Activated naive CD8-positive, alpha-beta T cell (primary cell): ENCODE results near the gene TMEM239.
"Not testable (repeated sequence)": the region's sequence is repeated elsewhere in the genome, so short reads cannot be mapped to it uniquely, and the experiment has no call there.

ENCODE experiments used
- H3K27ac Mint-ChIP-seq: one replicate; pipeline ENCODE4 v1.8.0; 2021; ENCODE audit warnings: mixed read lengths
- H3K27me3 Mint-ChIP-seq: one replicate; pipeline ENCODE4 v1.8.0; 2021; ENCODE audit warnings: mixed read lengths
- H3K36me3 Mint-ChIP-seq: one replicate; pipeline ENCODE4 v1.8.0; 2021; ENCODE audit warnings: mixed read lengths
- H3K4me1 Mint-ChIP-seq: one replicate; pipeline ENCODE4 v1.8.0; 2021; ENCODE audit warnings: low read depth, mixed read lengths
- H3K4me3 Mint-ChIP-seq: one replicate; pipeline ENCODE4 v1.8.0; 2021; ENCODE audit warnings: mild to moderate bottlenecking, mixed read lengths
- H3K9me3 Mint-ChIP-seq: one replicate; pipeline ENCODE4 v1.8.0; 2021; ENCODE audit warnings: low read depth, mixed read lengths

TMEM239 gene

GRCh38 chr20:2816030-2816582 is at the start of gene TMEM239:
TMEM239 (plus strand) TSS chr20:2816364; CDS start chr20:2816555, 191 bp downstream.
- Mint-ChIP-seq H3K4me1 (peaks cover 3% of the 10 kb centered on the region), H3K27ac (no peak within 1 kb of the TSS), H3K4me3 (no peak within 1 kb of the TSS), H3K36me3 (peaks cover 9% of the 10 kb centered on the region), H3K9me3 (peaks cover 6% of the 10 kb centered on the region), H3K27me3 (peaks cover 16% of the 10 kb centered on the region)

GRCh38 chr20:2767768-2768631 is 48.2 kb upstream of the TMEM239 start:
- H3K4me3 Mint-ChIP-seq = no peak overlapping the region
- peaks cover 8% of the 10 kb centered on the region for H3K27me3 Mint-ChIP-seq
- peaks cover 2% of the 10 kb centered on the region for H3K4me1 Mint-ChIP-seq
- no peaks in the 10 kb centered on the region for H3K9me3 Mint-ChIP-seq
- no peak overlapping the region for H3K27ac Mint-ChIP-seq
- H3K36me3 Mint-ChIP-seq = no peaks in the 10 kb centered on the region

- Mint-ChIP-seq H3K36me3 (no peaks in the 10 kb centered on the region), H3K27me3 (peaks cover 8% of the 10 kb centered on the region), H3K27ac (no peak overlapping the region), H3K4me3 (no peak overlapping the region), H3K9me3 (no peaks in the 10 kb centered on the region), H3K4me1 (peaks cover 2% of the 10 kb centered on the region)
Observed at GRCh38 chr20:2768632-2769015, 47.5 kb upstream of the TMEM239 start.

GRCh38 chr20:2770091-2770490 is 46.1 kb upstream of the TMEM239 start:
- not testable (repeated sequence) for H3K27me3 Mint-ChIP-seq, H3K9me3 Mint-ChIP-seq, H3K27ac Mint-ChIP-seq, H3K4me3 Mint-ChIP-seq, H3K4me1 Mint-ChIP-seq, H3K36me3 Mint-ChIP-seq

GRCh38 chr20:2771631-2772080 is 44.5 kb upstream of the TMEM239 start:
- peaks cover 8% of the 10 kb centered on the region for H3K27me3 Mint-ChIP-seq
- H3K27ac Mint-ChIP-seq = no peak overlapping the region
- H3K4me3 Mint-ChIP-seq = no peak overlapping the region
- H3K9me3 Mint-ChIP-seq = no peaks in the 10 kb centered on the region
- H3K36me3 Mint-ChIP-seq = no peaks in the 10 kb centered on the region
- H3K4me1 Mint-ChIP-seq = peaks cover 2% of the 10 kb centered on the region

- Mint-ChIP-seq H3K4me3 (no peak overlapping the region), H3K9me3 (no peaks in the 10 kb centered on the region), H3K4me1 (peaks cover 2% of the 10 kb centered on the region), H3K27me3 (peaks cover 3% of the 10 kb centered on the region), H3K36me3 (no peaks in the 10 kb centered on the region), H3K27ac (no peak overlapping the region)
Observed at GRCh38 chr20:2773812-2774211, 42.4 kb upstream of the TMEM239 start.

GRCh38 chr20:2775139-2775538 is 41.0 kb upstream of the TMEM239 start:
- Mint-ChIP-seq H3K4me3 (no peak overlapping the region), H3K27me3 (peaks cover 5% of the 10 kb centered on the region), H3K36me3 (no peaks in the 10 kb centered on the region), H3K27ac (no peak overlapping the region), H3K9me3 (no peaks in the 10 kb centered on the region), H3K4me1 (peaks cover 2% of the 10 kb centered on the region)

- Mint-ChIP-seq H3K9me3 (no peaks in the 10 kb centered on the region), H3K36me3 (no peaks in the 10 kb centered on the region), H3K27me3 (peaks cover 17% of the 10 kb centered on the region), H3K27ac (no peak overlapping the region), H3K4me1 (no peaks in the 10 kb centered on the region), H3K4me3 (no peak overlapping the region)
Observed at GRCh38 chr20:2778602-2779321, 37.4 kb upstream of the TMEM239 start.

- Mint-ChIP-seq H3K27ac (no peak overlapping the region), H3K4me1 (no peaks in the 10 kb centered on the region), H3K9me3 (no peaks in the 10 kb centered on the region), H3K4me3 (no peak overlapping the region), H3K36me3 (no peaks in the 10 kb centered on the region), H3K27me3 (peaks cover 17% of the 10 kb centered on the region)
Observed at GRCh38 chr20:2780948-2781347, 35.2 kb upstream of the TMEM239 start.

- Mint-ChIP-seq H3K4me3 (no peak overlapping the region), H3K27ac (no peak overlapping the region)
Observed at GRCh38 chr20:2783908-2784566, 32.1 kb upstream of the TMEM239 start.

GRCh38 chr20:2793471-2793870 is 22.7 kb upstream of the TMEM239 start:
- Mint-ChIP-seq H3K36me3 (peaks cover 2% of the 10 kb centered on the region), H3K9me3 (no peaks in the 10 kb centered on the region), H3K4me1 (peaks cover 2% of the 10 kb centered on the region), H3K27me3 (peaks cover 17% of the 10 kb centered on the region), H3K4me3 (no peak overlapping the region), H3K27ac (no peak overlapping the region)

More at GRCh38 chr20:2783908-2784566, 32.1 kb upstream of the TMEM239 start:
- Mint-ChIP-seq H3K27me3 (peaks cover 14% of the 10 kb centered on the region), H3K4me1 (no peaks in the 10 kb centered on the region), H3K9me3 (no peaks in the 10 kb centered on the region), H3K36me3 (no peaks in the 10 kb centered on the region)

GRCh38 chr20:2794202-2794748 is 21.9 kb upstream of the TMEM239 start:
- H3K27me3 Mint-ChIP-seq = peaks cover 23% of the 10 kb centered on the region
- H3K4me3 Mint-ChIP-seq = no peak overlapping the region
- H3K4me1 Mint-ChIP-seq = peaks cover 6% of the 10 kb centered on the region
- H3K9me3 Mint-ChIP-seq = no peaks in the 10 kb centered on the region
- peaks cover 2% of the 10 kb centered on the region for H3K36me3 Mint-ChIP-seq
- no peak overlapping the region for H3K27ac Mint-ChIP-seq

GRCh38 chr20:2794866-2795447 is 21.2 kb upstream of the TMEM239 start:
- Mint-ChIP-seq H3K9me3 (no peaks in the 10 kb centered on the region), H3K27me3 (peaks cover 26% of the 10 kb centered on the region), H3K36me3 (peaks cover 5% of the 10 kb centered on the region), H3K27ac (no peak overlapping the region), H3K4me1 (peaks cover 13% of the 10 kb centered on the region), H3K4me3 (no peak overlapping the region)

GRCh38 chr20:2795451-2795850 is 20.7 kb upstream of the TMEM239 start:
- Mint-ChIP-seq H3K4me3 (no peak overlapping the region), H3K27ac (no peak overlapping the region), H3K27me3 (peaks cover 27% of the 10 kb centered on the region), H3K36me3 (peaks cover 6% of the 10 kb centered on the region), H3K9me3 (no peaks in the 10 kb centered on the region), H3K4me1 (peaks cover 15% of the 10 kb centered on the region)
